Upper lobe of left lung (tissue), 4 donors: ENCODE measurements around the gene TRNAU1AP.

Source experiments
- POLR2A ChIP-seq, 4 donors: fragments of 450-650 bp; IDR thresholded peaks; one replicate each; pipeline ENCODE4 v1.5.1; 2016 to 2017; ENCODE audit warnings: antibody characterized with exemption in 4 of 4, mild to moderate bottlenecking in 2 of 4
- POLR2AphosphoS5 ChIP-seq, 2 donors: sonication (generic); formaldehyde crosslinking; IDR thresholded peaks; one replicate each; pipeline ENCODE4 v1.5.1; 2017; ENCODE audit warnings: antibody characterized with exemption in 2 of 2
- TF ChIP-seq, protein P1 (sequence below), 6 experiments: fragments of 450-650 bp in 4 of 6; fragments of 200-600 bp in 2 of 6; sonication (generic) in 2 of 6; IDR thresholded peaks; one replicate each; pipeline ENCODE4 v1.5.1; 2016 to 2019; ENCODE audit warnings: antibody characterized with exemption in 6 of 6

DNA sequence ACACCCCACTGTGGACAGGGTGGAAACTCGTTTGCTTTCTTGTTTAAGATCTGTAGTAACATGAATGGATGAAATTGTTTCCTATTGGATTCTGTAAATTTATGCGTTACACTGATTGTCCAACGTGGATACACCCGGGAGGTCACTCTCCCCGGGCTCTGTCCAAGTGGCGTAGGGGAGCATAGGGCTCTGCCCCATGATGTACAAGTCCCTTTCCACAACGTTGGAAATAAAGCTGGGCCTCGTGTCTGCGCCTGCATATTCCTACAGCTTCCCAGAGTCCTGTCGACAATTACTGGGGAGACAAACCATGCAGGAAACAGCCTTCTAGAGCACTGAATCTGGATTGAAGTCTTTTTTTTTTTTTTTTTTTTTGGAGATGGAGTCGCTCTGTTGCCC, 45.6 kb upstream of the TRNAU1AP start:
- TF ChIP-seq, protein P1, sequence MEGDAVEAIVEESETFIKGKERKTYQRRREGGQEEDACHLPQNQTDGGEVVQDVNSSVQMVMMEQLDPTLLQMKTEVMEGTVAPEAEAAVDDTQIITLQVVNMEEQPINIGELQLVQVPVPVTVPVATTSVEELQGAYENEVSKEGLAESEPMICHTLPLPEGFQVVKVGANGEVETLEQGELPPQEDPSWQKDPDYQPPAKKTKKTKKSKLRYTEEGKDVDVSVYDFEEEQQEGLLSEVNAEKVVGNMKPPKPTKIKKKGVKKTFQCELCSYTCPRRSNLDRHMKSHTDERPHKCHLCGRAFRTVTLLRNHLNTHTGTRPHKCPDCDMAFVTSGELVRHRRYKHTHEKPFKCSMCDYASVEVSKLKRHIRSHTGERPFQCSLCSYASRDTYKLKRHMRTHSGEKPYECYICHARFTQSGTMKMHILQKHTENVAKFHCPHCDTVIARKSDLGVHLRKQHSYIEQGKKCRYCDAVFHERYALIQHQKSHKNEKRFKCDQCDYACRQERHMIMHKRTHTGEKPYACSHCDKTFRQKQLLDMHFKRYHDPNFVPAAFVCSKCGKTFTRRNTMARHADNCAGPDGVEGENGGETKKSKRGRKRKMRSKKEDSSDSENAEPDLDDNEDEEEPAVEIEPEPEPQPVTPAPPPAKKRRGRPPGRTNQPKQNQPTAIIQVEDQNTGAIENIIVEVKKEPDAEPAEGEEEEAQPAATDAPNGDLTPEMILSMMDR (IDR thresholded peaks at IDR 0.05) = no peak
- TF ChIP-seq POLR2AphosphoS5 (IDR thresholded peaks at IDR 0.05) (no peak), POLR2A (IDR thresholded peaks at IDR 0.05) (no peak)
